GM23248 (cell line): ENCODE results near the gene LRWD1. TPM values are rescaled to one million over a fixed set of nuclear protein-coding genes. Genes with fewer than 3 reads are reported as not detected.

Source experiments
- microRNA-seq: library from miRNA; unstranded; fragments of <30 nt; microRNA quantifications from one replicate; pipeline ENCODE4, GENCODE V29; 2016; ENCODE audit warnings: borderline number of aligned reads
- polyA plus RNA-seq: library from polyadenylated mRNA; unstranded; fragments of >200 nt; fragmentation: Nextera tagmentation; extraction: Ambion mirVana; gene quantifications from 2 replicates; pipeline ENCODE4 v1.2.1, GENCODE V29; 2016
- total RNA-seq: library from RNA; depleted of rRNA; stranded (reverse); fragments of >200 nt; shearing (Covaris generic); gene quantifications from 2 replicates; pipeline ENCODE4 v1.2.3, GENCODE V29; 2014; rRNA removed

The LRWD1 gene
- total and polyA plus RNA-seq, 2 experiments from 2014 or later: 15.3 to 18.3 TPM

Small RNA genes lying within 50 kb of the gene (microRNA-seq; reads per million reads assigned to microRNA genes)
- gene MIR4467 (4.6 reads per million), gene MIR5090 (not detected)

Other genes starting within 250 kb of the LRWD1 start
- 0.86 and 7.1 TPM in 2 replicates for gene SH2B2, start 178.1 kb upstream of the LRWD1 start, total RNA-seq
- 0.80 and 1.1 TPM in 2 replicates for gene SH2B2, start 178.1 kb upstream of the LRWD1 start, polyA plus RNA-seq
- gene SPDYE6, start 108.5 kb upstream of the LRWD1 start, total RNA-seq: not detected in 2 replicates
- 0.19 TPM in 1 of 2 replicates, not detected in the other for gene SPDYE6, start 108.5 kb upstream of the LRWD1 start, polyA plus RNA-seq
- gene PRKRIP1, start 68.6 kb upstream of the LRWD1 start, total RNA-seq: 14.8 and 17.3 TPM in 2 replicates
- gene PRKRIP1, start 68.6 kb upstream of the LRWD1 start, polyA plus RNA-seq: 19.1 and 20.3 TPM in 2 replicates
- gene ORAI2, start 31.4 kb upstream of the LRWD1 start, total RNA-seq: 42.2 and 47.6 TPM in 2 replicates
- 30.3 and 32.6 TPM in 2 replicates for gene ORAI2, start 31.4 kb upstream of the LRWD1 start, polyA plus RNA-seq
- 16.3 and 17.8 TPM in 2 replicates for gene ALKBH4, start 121 bp upstream of the LRWD1 start, total RNA-seq
- gene ALKBH4, start 121 bp upstream of the LRWD1 start, polyA plus RNA-seq: 11.8 and 13.9 TPM in 2 replicates
- gene POLR2J, start 13.9 kb downstream of the LRWD1 start, total RNA-seq: 11.3 and 15.5 TPM in 2 replicates
- 75.4 and 77.7 TPM in 2 replicates for gene POLR2J, start 13.9 kb downstream of the LRWD1 start, polyA plus RNA-seq
- gene RASA4B, start 52.8 kb downstream of the LRWD1 start, total RNA-seq: 0.13 and 1.1 TPM in 2 replicates
- gene RASA4B, start 52.8 kb downstream of the LRWD1 start, polyA plus RNA-seq: 0.72 and 1.0 TPM in 2 replicates
- 1.6 TPM in 1 of 2 replicates, not detected in the other for gene UPK3BL2, start 78.7 kb downstream of the LRWD1 start, total RNA-seq
- 0.39 and 0.83 TPM in 2 replicates for gene UPK3BL2, start 78.7 kb downstream of the LRWD1 start, polyA plus RNA-seq
- gene SPDYE2, start 86.2 kb downstream of the LRWD1 start, total RNA-seq: not detected in 2 replicates
- gene SPDYE2, start 86.2 kb downstream of the LRWD1 start, polyA plus RNA-seq: 0.20 and 0.59 TPM in 2 replicates
- 2.9 and 6.3 TPM in 2 replicates for gene POLR2J3, start 107.6 kb downstream of the LRWD1 start, total RNA-seq
- 61.2 and 69.8 TPM in 2 replicates for gene POLR2J3, start 107.6 kb downstream of the LRWD1 start, polyA plus RNA-seq
- gene RASA4, start 151.8 kb downstream of the LRWD1 start, total RNA-seq: 1.7 and 8.9 TPM in 2 replicates
- 1.2 and 2.3 TPM in 2 replicates for gene RASA4, start 151.8 kb downstream of the LRWD1 start, polyA plus RNA-seq
- 10.8 and 13.3 TPM in 2 replicates for gene UPK3BL1, start 177.8 kb downstream of the LRWD1 start, total RNA-seq
- gene UPK3BL1, start 177.8 kb downstream of the LRWD1 start, polyA plus RNA-seq: 7.8 and 9.5 TPM in 2 replicates
- gene SPDYE2B, start 185.3 kb downstream of the LRWD1 start, total RNA-seq: not detected in 2 replicates
- gene SPDYE2B, start 185.3 kb downstream of the LRWD1 start, polyA plus RNA-seq: 0.20 TPM in 1 of 2 replicates, not detected in the other
- 0.43 and 0.51 TPM in 2 replicates for gene POLR2J2, start 206.7 kb downstream of the LRWD1 start, total RNA-seq
- 1.1 and 2.0 TPM in 2 replicates for gene POLR2J2, start 206.7 kb downstream of the LRWD1 start, polyA plus RNA-seq